K562 (cell line): ENCODE measurements around the gene MEAF6. TPM values are rescaled to one million over a fixed set of nuclear protein-coding genes. Genes with fewer than 3 reads are reported as not detected.

Experiments
- ATAC-seq: fragments of 200-7000 bp; cut with Tn5 transposase; 3 replicates; pipeline ENCODE4 v1.9.1; 2020; ENCODE audit warnings: moderate library complexity
- BruUV-seq: library from RNA; stranded (reverse); fragments of 400-500 nt; replicated peaks from 2 replicates; lab custom pipeline; 2021; lab: Mats Ljungman, UMichigan
- CTCF ChIA-PET: fragments of 300-600 bp; formaldehyde crosslinking; extraction: SDS; loops from one replicate; lab custom pipeline; 2021; ENCODE audit warnings: low intra/inter-chr PET ratio; lab: Yijun Ruan, JAX
- POLR2A ChIA-PET: fragments of 300-600, 350-650 bp; sonication (Branson Sonifier 250); formaldehyde crosslinking; extraction: SDS; loops from one replicate; lab custom pipeline; 2021; ENCODE audit warnings: antibody characterized with exemption, inconsistent platforms; lab: Yijun Ruan, JAX
- DNase-seq, 4 experiments: peaks; one replicate each; pipeline versions ENCODE4 v3.0.0 to v3.0.0-alpha.2; 2011 to 2018; ENCODE audit warnings: low spot score in 3 of 4, mixed read lengths in 3 of 4; ENCODE audit errors: extremely low read depth in 1 of 4
- FAIRE-seq: peaks from 2 replicates; lab custom pipeline; 2011; peaks lifted over from hg19 to GRCh38; lab: Jason Lieb, UNC
- H2AFZ ChIP-seq: 2 replicates; pipeline ENCODE4 v1.6.0; 2011; ENCODE audit warnings: low read depth, low read length, control low read depth, inconsistent platforms
- H3K27ac ChIP-seq: fragments of 200-600 bp; 3 replicates; pipeline ENCODE4 v1.8.0; 2011; ENCODE audit warnings: low read depth, mild to moderate bottlenecking, control low read depth, inconsistent platforms, low read length, moderate library complexity, mixed read lengths; ENCODE audit errors: extremely low read depth
- H3K27me3 ChIP-seq, 2 experiments: fragments of 300-600 bp in 1 of 2; 2 replicates in 1 of 2; 3 replicates in 1 of 2; pipeline versions ENCODE4 v1.6.0 to v1.8.0; 2011; ENCODE audit warnings: inconsistent platforms in 2 of 2, low read length in 2 of 2, mild to moderate bottlenecking in 1 of 2, mixed read lengths in 1 of 2, moderate library complexity in 1 of 2; ENCODE audit not compliant: control insufficient read depth in 2 of 2, insufficient read depth in 2 of 2
- H3K36me3 ChIP-seq: fragments of 300-600 bp; 3 replicates; pipeline ENCODE4 v1.8.0; 2011; ENCODE audit warnings: mild to moderate bottlenecking, low read length, inconsistent platforms; ENCODE audit not compliant: control insufficient read depth, insufficient read depth
- H3K4me1 ChIP-seq, 2 experiments: fragments of 200-600 bp in 1 of 2; replicated peaks in 1 of 2; 2 replicates in 1 of 2; 3 replicates in 1 of 2; pipeline versions ENCODE4 v1.5.1 to v1.8.0; 2011; ENCODE audit warnings: inconsistent platforms in 2 of 2, low read length in 2 of 2, mild to moderate bottlenecking in 1 of 2, mixed read lengths in 1 of 2, moderate library complexity in 1 of 2; ENCODE audit not compliant: control insufficient read depth in 2 of 2, insufficient read depth in 2 of 2
- H3K4me2 ChIP-seq: 2 replicates; pipeline ENCODE4 v1.6.1; 2011; ENCODE audit warnings: low read length, control low read depth, inconsistent platforms, mixed read lengths; ENCODE audit not compliant: insufficient read depth
- H3K4me3 ChIP-seq: fragments of 200-600 bp; sonication (generic), shearing (Covaris generic); 2 replicates; pipeline ENCODE4 v1.5.1; 2016; ENCODE audit warnings: control low read depth, inconsistent platforms
- H3K79me2 ChIP-seq: fragments of 200-600 bp; 3 replicates; pipeline ENCODE4 v1.8.0; 2011; ENCODE audit warnings: low read length, inconsistent platforms; ENCODE audit not compliant: control insufficient read depth, insufficient read depth
- H3K9ac ChIP-seq, 2 experiments: 2 replicates each; pipeline versions ENCODE4 v1.6.0 to v1.6.1; 2011; ENCODE audit warnings: low read depth in 2 of 2, low read length in 2 of 2, control low read depth in 1 of 2, inconsistent platforms in 1 of 2, mild to moderate bottlenecking in 1 of 2, mixed read lengths in 1 of 2; ENCODE audit not compliant: insufficient read depth in 1 of 2
- H3K9me1 ChIP-seq: one replicate; pipeline ENCODE4 v1.6.0; 2011; ENCODE audit warnings: inconsistent platforms, mild to moderate bottlenecking, low read length, moderate library complexity; ENCODE audit not compliant: control insufficient read depth, insufficient read depth
- H3K9me3 ChIP-seq: replicated peaks from 2 replicates; pipeline ENCODE4 v1.5.1; 2011; ENCODE audit warnings: low read depth, low read length, inconsistent platforms; ENCODE audit not compliant: control insufficient read depth, insufficient read depth
- H4K20me1 ChIP-seq: replicated peaks from 2 replicates; pipeline ENCODE4 v1.6.1; 2011; ENCODE audit warnings: low read length, inconsistent platforms, mixed read lengths; ENCODE audit not compliant: control insufficient read depth, insufficient read depth
- CC2D1A ChIP-seq: fragments of 450-650 bp; IDR thresholded peaks from 2 replicates; pipeline ENCODE4 v1.6.1; 2017; ENCODE audit warnings: mild to moderate bottlenecking
- NFRKB ChIP-seq: fragments of 450-650 bp; IDR thresholded peaks from 2 replicates; pipeline ENCODE4 v1.6.1; 2016; ENCODE audit warnings: low read depth
- NFXL1 ChIP-seq: fragments of 450-650 bp; formaldehyde crosslinking; IDR thresholded peaks from 2 replicates; pipeline ENCODE4 v1.4.0; 2021; ENCODE audit warnings: mild to moderate bottlenecking
- POLR3A ChIP-seq: IDR thresholded peaks from 2 replicates; pipeline ENCODE4 v1.6.1; 2011; ENCODE audit warnings: borderline replicate concordance, mild to moderate bottlenecking, moderate library complexity; ENCODE audit not compliant: insufficient read length, insufficient read depth; ENCODE audit errors: extremely low read depth
- SRF ChIP-seq, 2 experiments: fragments of 250-450, 450-650 bp in 1 of 2; sonication (Bioruptor Pico) in 1 of 2; sonication (generic) in 1 of 2; formaldehyde crosslinking; IDR thresholded peaks; 2 replicates each; pipeline versions ENCODE4 v1.5.0 to v1.5.1; 2020 to 2022; ENCODE audit warnings: mild to moderate bottlenecking in 1 of 2, missing genetic modification reagents in 1 of 2
- SRSF1 ChIP-seq: fragments of 200-400 bp; formaldehyde crosslinking; IDR thresholded peaks from 2 replicates; pipeline ENCODE4 v1.6.1; 2017; ENCODE audit warnings: mild to moderate bottlenecking, low read depth, low read length, moderate library complexity
- WGBS: fragments of 100-300 bp; shearing (Covaris generic); methylation state at CpG from one replicate; pipeline ENCODE4 v1.1.6; 2016; ENCODE audit warnings: low coverage, mixed read lengths; ENCODE audit not compliant: insufficient coverage; ENCODE audit errors: missing lambda C conversion rate; 5-methylcytosine and 5-hydroxymethylcytosine counted together
- in situ Hi-C: fragments of 300-500 bp; cut with MboI; formaldehyde crosslinking; loops from 4 replicates; pipeline ENCODE4 v1.15.0; 2018; ENCODE audit warnings: inconsistent platforms, mixed read lengths
- intact Hi-C: fragments of 100-400 bp; cut with micrococcal nuclease; formaldehyde crosslinking; loops from 2 replicates; pipeline ENCODE4 v1.14.2; 2022
- polyA plus RNA-seq, 8 experiments: library from polyadenylated mRNA; depleted of rRNA in 4 of 8; stranded (reverse) in 5 of 8; unstranded in 3 of 8; fragments of >200 nt; fragmentation: Nextera tagmentation in 2 of 8; fragmentation: Illumina TruSeq in 1 of 8; extraction: Ambion mirVana in 2 of 8; extraction: Trizol in 1 of 8; gene quantifications; 2 replicates each; pipeline versions ENCODE4 v1.2.1 to v1.2.3, GENCODE V29; 2011 to 2014; ENCODE audit warnings: inconsistent platforms in 1 of 8, missing spikeins in 1 of 8
- total RNA-seq, 7 experiments: library from RNA; depleted of rRNA in 6 of 7; stranded (reverse); fragments of >200 nt in 6 of 7; fragmentation: Illumina TruSeq in 2 of 7; extraction: Trizol in 2 of 7; gene quantifications; 2 replicates each; pipeline versions ENCODE4 v1.2.1 to v1.2.3, GENCODE V29; 2011 to 2021; ENCODE audit warnings: low replicate concordance in 1 of 7
- TF ChIP-seq, protein P1 (sequence below), 2 experiments: fragments of 450-650 bp; IDR thresholded peaks; 2 replicates each; pipeline ENCODE4 v1.6.1; 2016; ENCODE audit warnings: mild to moderate bottlenecking in 2 of 2, borderline replicate concordance in 1 of 2, low read depth in 1 of 2, moderate library complexity in 1 of 2
- TF ChIP-seq, protein P2 (sequence below): sonication (generic); formaldehyde crosslinking; IDR thresholded peaks from 2 replicates; pipeline ENCODE4 v1.8.0; 2023; ENCODE audit warnings: mild to moderate bottlenecking, missing genetic modification reagents
- TF ChIP-seq, protein P3 (sequence below): sonication (generic); formaldehyde crosslinking; IDR thresholded peaks from 2 replicates; pipeline ENCODE4 v1.8.0; 2022; ENCODE audit warnings: missing genetic modification reagents, mild to moderate bottlenecking, borderline replicate concordance

MEAF6 gene
- total and polyA plus RNA-seq, 9 of the 15 experiments (the other 6 are each of a cell fraction or from before 2014, with no cell fraction given), result 55.0 to 151 (median 92.3) TPM

DNA sequence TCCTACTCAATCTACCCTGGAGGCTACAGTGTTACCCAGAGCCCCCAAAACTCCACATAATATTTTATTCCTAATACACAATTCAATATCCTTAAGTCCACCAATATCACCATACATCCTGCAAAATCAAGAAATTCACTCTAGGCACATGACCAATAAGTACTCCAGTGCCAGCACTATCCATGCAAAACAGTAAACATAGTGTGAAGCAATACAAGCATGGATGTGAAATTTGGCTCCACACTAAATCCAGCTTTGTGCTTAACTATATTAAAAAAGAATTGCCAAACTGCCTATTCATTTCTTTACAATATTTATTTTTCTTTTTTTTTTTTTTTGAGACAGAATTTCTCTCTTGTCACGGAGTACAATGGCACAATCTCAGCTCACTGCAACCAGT is 3.0 kb upstream of the MEAF6 start:
- peaks cover 9% of the 10 kb centered on the region for H3K36me3 ChIP-seq
- POLR2A ChIA-PET, result no interaction called here
- no peak for ATAC-seq
- WGBS, result 80% methylated on average over 1 of the region's 1 CpG
- DNase-seq, result no peak
- H3K4me1 ChIP-seq, result peaks cover 13 to 17% of the 10 kb centered on the region in 2 experiments; a peak in 4 of 5 replicates
- peaks cover 25% of the 10 kb centered on the region for H3K79me2 ChIP-seq
- BruUV-seq, result no TSS peak
- H3K9ac ChIP-seq, result no peak overlapping the region
- CTCF ChIA-PET, result no interaction called here
- peaks cover 4% of the 10 kb centered on the region; the same call in 1 of the 2 replicates for H4K20me1 ChIP-seq
- no peak for FAIRE-seq
- peaks cover 4% of the 10 kb centered on the region for H3K9me1 ChIP-seq
- no peaks in the 10 kb centered on the region for H3K9me3 ChIP-seq
- no peak overlapping the region for H3K4me3 ChIP-seq
- H2AFZ ChIP-seq, result no peak overlapping the region
- no peak overlapping the region for H3K4me2 ChIP-seq
- intact Hi-C loops (no loop called here), in situ Hi-C loops (no loop called here)
- no peak overlapping the region for H3K27ac ChIP-seq
- H3K27me3 ChIP-seq, result no peaks in the 10 kb centered on the region
- TF ChIP-seq, protein P1, sequence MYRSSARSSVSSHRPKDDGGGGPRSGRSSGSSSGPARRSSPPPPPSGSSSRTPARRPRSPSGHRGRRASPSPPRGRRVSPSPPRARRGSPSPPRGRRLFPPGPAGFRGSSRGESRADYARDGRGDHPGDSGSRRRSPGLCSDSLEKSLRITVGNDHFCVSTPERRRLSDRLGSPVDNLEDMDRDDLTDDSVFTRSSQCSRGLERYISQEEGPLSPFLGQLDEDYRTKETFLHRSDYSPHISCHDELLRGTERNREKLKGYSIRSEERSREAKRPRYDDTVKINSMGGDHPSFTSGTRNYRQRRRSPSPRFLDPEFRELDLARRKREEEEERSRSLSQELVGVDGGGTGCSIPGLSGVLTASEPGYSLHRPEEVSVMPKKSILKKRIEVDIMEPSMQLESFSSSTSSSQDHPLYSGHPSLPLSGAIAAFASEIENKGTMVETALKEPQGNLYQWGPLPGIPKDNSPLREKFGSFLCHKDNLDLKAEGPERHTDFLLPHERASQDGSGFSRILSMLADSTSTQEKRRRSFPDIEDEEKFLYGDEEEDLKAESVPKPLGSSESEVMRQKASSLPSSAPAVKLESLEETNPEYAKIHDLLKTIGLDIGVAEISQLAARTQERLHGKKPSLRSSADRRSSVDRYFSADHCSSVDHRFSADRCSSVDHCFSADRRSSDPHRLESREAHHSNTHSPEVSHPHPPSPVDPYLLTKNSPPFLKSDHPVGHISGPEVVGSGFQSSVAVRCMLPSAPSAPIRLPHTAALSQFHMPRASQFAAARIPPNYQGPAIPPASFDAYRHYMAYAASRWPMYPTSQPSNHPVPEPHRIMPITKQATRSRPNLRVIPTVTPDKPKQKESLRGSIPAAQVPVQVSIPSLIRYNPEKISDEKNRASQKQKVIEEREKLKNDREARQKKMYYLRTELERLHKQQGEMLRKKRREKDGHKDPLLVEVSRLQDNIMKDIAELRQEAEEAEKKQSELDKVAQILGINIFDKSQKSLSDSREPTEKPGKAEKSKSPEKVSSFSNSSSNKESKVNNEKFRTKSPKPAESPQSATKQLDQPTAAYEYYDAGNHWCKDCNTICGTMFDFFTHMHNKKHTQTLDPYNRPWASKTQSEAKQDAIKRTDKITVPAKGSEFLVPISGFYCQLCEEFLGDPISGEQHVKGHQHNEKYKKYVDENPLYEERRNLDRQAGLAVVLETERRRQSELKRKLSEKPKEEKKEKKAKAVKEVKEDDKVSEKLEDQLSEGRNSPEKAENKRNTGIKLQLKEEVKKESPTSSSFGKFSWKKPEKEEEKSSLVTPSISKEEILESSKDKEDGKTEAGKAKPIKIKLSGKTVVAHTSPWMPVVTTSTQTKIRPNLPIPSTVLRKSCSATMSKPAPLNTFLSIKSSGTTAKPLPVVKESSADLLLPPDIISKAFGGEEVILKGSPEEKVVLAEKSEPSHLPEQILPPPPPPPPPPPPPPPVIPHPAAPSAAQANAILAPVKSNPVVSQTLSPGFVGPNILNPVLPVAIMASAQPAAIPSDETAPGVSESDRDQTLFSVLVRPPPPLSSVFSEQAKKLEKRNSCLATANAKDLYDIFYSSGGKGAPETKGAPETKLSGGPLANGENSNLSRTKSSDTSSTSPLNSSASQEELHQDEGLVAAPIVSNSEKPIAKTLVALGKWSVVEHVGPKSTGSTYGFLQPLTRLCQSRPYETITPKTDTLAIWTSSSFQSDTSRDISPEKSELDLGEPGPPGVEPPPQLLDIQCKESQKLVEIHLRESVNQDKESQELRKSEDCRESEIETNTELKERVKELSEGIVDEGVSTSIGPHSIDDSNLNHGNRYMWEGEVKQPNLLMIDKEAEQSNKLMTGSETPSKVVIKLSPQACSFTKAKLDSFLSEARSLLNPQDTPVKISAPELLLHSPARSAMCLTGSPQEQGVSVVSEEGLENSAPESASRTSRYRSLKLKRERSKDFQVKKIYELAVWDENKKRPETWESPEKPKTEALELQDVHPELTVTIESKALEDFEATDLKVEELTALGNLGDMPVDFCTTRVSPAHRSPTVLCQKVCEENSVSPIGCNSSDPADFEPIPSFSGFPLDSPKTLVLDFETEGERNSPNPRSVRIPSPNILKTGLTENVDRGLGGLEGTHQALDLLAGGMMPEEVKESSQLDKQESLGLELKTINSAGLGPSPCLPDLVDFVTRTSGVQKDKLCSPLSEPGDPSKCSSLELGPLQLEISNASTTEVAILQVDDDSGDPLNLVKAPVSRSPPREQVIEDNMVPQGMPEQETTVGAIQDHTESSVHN (IDR thresholded peaks at IDR 0.05; ENCODE audit: borderline replicate concordance in 1 of 2, low read depth in 1 of 2), result no peak
- no peak for TF ChIP-seq CC2D1A
- no peak for TF ChIP-seq NFXL1 (CRISPR knock-in tag)
- TF ChIP-seq, protein P2, sequence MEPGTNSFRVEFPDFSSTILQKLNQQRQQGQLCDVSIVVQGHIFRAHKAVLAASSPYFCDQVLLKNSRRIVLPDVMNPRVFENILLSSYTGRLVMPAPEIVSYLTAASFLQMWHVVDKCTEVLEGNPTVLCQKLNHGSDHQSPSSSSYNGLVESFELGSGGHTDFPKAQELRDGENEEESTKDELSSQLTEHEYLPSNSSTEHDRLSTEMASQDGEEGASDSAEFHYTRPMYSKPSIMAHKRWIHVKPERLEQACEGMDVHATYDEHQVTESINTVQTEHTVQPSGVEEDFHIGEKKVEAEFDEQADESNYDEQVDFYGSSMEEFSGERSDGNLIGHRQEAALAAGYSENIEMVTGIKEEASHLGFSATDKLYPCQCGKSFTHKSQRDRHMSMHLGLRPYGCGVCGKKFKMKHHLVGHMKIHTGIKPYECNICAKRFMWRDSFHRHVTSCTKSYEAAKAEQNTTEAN (CRISPR knock-in tag), result no peak
- TF ChIP-seq SRSF1, result no peak
- no peak for TF ChIP-seq NFRKB
- TF ChIP-seq, protein P3, sequence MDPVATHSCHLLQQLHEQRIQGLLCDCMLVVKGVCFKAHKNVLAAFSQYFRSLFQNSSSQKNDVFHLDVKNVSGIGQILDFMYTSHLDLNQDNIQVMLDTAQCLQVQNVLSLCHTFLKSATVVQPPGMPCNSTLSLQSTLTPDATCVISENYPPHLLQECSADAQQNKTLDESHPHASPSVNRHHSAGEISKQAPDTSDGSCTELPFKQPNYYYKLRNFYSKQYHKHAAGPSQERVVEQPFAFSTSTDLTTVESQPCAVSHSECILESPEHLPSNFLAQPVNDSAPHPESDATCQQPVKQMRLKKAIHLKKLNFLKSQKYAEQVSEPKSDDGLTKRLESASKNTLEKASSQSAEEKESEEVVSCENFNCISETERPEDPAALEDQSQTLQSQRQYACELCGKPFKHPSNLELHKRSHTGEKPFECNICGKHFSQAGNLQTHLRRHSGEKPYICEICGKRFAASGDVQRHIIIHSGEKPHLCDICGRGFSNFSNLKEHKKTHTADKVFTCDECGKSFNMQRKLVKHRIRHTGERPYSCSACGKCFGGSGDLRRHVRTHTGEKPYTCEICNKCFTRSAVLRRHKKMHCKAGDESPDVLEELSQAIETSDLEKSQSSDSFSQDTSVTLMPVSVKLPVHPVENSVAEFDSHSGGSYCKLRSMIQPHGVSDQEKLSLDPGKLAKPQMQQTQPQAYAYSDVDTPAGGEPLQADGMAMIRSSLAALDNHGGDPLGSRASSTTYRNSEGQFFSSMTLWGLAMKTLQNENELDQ, result no peak
- no peak for TF ChIP-seq SRF (CRISPR knock-in tag; IDR thresholded peaks at IDR 0.05)
- no peak for TF ChIP-seq POLR3A
